ENCODE measurements around the gene AKAP13.

- TF ChIP-seq CTCF (IDR thresholded peaks at IDR 0.05; ENCODE audit: insufficient read depth, low read length, poor library complexity, severe bottlenecking) = no peak
- no peak for TF ChIP-seq EZH2phosphoT487 (conservative IDR thresholded peaks at IDR 0.05; ENCODE audit: low read length)
Observed at GRCh38 chr15:85578941-85579701, 198.7 kb downstream of the AKAP13 start.

Measured in SU-DHL-6 (cell line).